ENCODE data around the gene FADS2. TPM values are rescaled to one million over a fixed set of nuclear protein-coding genes. Genes with fewer than 3 reads are reported as not detected.

Gene FADS2
- total and polyA plus RNA-seq, 9 of the 15 experiments (the other 6 are each of a cell fraction or from before 2014, with no cell fraction given): 2.9 to 42.8 (median 16.2) TPM

GRCh38 chr11:61841636-61842527 lies 13.8 kb downstream of the FADS2 start (continued):
- TF ChIP-seq MAZ (CRISPR knock-in tag; conservative IDR thresholded peaks at IDR 0.05 in 1 of 2, IDR thresholded peaks at IDR 0.05 in 1 of 2): peak; percentile 27 to 53; a peak in 2 of 4 replicates
- TF ChIP-seq PCBP2 (IDR thresholded peaks at IDR 0.05; ENCODE audit: low read depth, low read length, poor library complexity, severe bottlenecking): no peak
- TF ChIP-seq HIVEP1 (CRISPR knock-in tag; IDR thresholded peaks at IDR 0.05): no peak
- peak; percentile 86; the same call in 1 of the 2 replicates for TF ChIP-seq ZNF644 (tag; IDR thresholded peaks at IDR 0.05; ENCODE audit: low read depth)
- TF ChIP-seq PML (IDR thresholded peaks at IDR 0.05; ENCODE audit: low read length): peak; percentile 80
- no peak for TF ChIP-seq SIN3B (IDR thresholded peaks at IDR 0.05; ENCODE audit: low read depth)
- TF ChIP-seq IRF1 (CRISPR knock-in tag; IDR thresholded peaks at IDR 0.05; ENCODE audit: borderline replicate concordance): no peak
- peak; percentile 97 for TF ChIP-seq GATAD2B (IDR thresholded peaks at IDR 0.05; ENCODE audit: borderline replicate concordance)
- TF ChIP-seq CREB1 (IDR thresholded peaks at IDR 0.05): 0 out of 2 replicates have a peak, but pooled peaks have one; percentile 31
- no peak for TF ChIP-seq CREB1 (CRISPR knock-in tag; IDR thresholded peaks at IDR 0.05)
- 0 out of 4 replicates have a peak, but pooled peaks of 1 of the 2 experiments have one; percentile 22 for TF ChIP-seq NONO (IDR thresholded peaks at IDR 0.05; ENCODE audit: low read depth in 2 of 2, low read length in 1 of 2)
- no peak for TF ChIP-seq ZFP1 (CRISPR knock-in tag; IDR thresholded peaks at IDR 0.05)
- no peak; the same call in 1 of the 2 replicates for TF ChIP-seq JUN (IDR thresholded peaks at IDR 0.05; ENCODE audit: borderline replicate concordance, low read depth, low read length)
- no peak for TF ChIP-seq JUN (CRISPR knock-in tag; IDR thresholded peaks at IDR 0.05; ENCODE audit: borderline replicate concordance)
- peak; percentile 80; the same call in 1 of the 2 replicates for TF ChIP-seq GATAD2A (IDR thresholded peaks at IDR 0.05)
- TF ChIP-seq ZSCAN29 (IDR thresholded peaks at IDR 0.05): no peak
- no peak for TF ChIP-seq FOXJ2 (tag; IDR thresholded peaks at IDR 0.05)
- TF ChIP-seq PHF21A (IDR thresholded peaks at IDR 0.05; ENCODE audit: borderline replicate concordance, low read depth): 0 out of 2 replicates have a peak, but pooled peaks have one; percentile 5
- no peak for TF ChIP-seq ZNF280B (CRISPR knock-in tag; IDR thresholded peaks at IDR 0.05)
- no peak for TF ChIP-seq SFPQ (IDR thresholded peaks at IDR 0.05; ENCODE audit: low read depth, low read length)
- TF ChIP-seq FOSL1 (tag; conservative IDR thresholded peaks at IDR 0.05): peak; percentile 38; the same call in 1 of the 2 replicates
- TF ChIP-seq TGIF2 (CRISPR knock-in tag; IDR thresholded peaks at IDR 0.05): no peak
- TF ChIP-seq RUNX1 (IDR thresholded peaks at IDR 0.05; ENCODE audit: low read depth): peak; percentile 67; the same call in 1 of the 2 replicates
- no peak; the same call in 1 of the 2 replicates for TF ChIP-seq SMAD3 (CRISPR knock-in tag; conservative IDR thresholded peaks at IDR 0.05)
- TF ChIP-seq ZNF717 (CRISPR knock-in tag; IDR thresholded peaks at IDR 0.05): no peak
